ENCODE measurements around the gene FURIN.
"Not testable (repeated sequence)": the region's sequence is repeated elsewhere in the genome, so short reads cannot be mapped to it uniquely, and the experiment has no call there.

Gene FURIN

GRCh38 chr15:90871139-90871715, 2.8 kb downstream of the FURIN start:
- DNase-seq: no peak

- DNase-seq: no peak
These were observed 3.5 kb downstream of the FURIN start for GRCh38 chr15:90871716-90872485.

- DNase-seq: peak; percentile 17
These were observed 4.2 kb downstream of the FURIN start for GRCh38 chr15:90872486-90873184.

GRCh38 chr15:90873488-90873997, 5.2 kb downstream of the FURIN start:
- DNase-seq: no peak

- peak; percentile 71 for DNase-seq
These were observed 5.7 kb downstream of the FURIN start for GRCh38 chr15:90873998-90874605.

- not testable (repeated sequence) for DNase-seq
These were observed 6.6 kb downstream of the FURIN start for GRCh38 chr15:90874986-90875385.

GRCh38 chr15:90875549-90875981, 7.2 kb downstream of the FURIN start:
- no peak for DNase-seq

- DNase-seq: no peak
These were observed 7.7 kb downstream of the FURIN start for GRCh38 chr15:90876046-90876445.

- DNase-seq: no peak
These were observed 8.3 kb downstream of the FURIN start for GRCh38 chr15:90876512-90877170.

- DNase-seq: no peak
These were observed 8.9 kb downstream of the FURIN start for GRCh38 chr15:90877315-90877714.

GRCh38 chr15:90877996-90878395, 9.6 kb downstream of the FURIN start:
- DNase-seq: no peak

- DNase-seq: no peak
These were observed 10.3 kb downstream of the FURIN start for GRCh38 chr15:90878660-90879059.

- no peak for DNase-seq
These were observed 11.5 kb downstream of the FURIN start for GRCh38 chr15:90879730-90880366.

GRCh38 chr15:90880381-90881145, 12.2 kb downstream of the FURIN start:
- no peak for DNase-seq

GRCh38 chr15:90881181-90881977, 13.0 kb downstream of the FURIN start:
- peak; percentile 17 for DNase-seq

GRCh38 chr15:90881978-90882721, 13.8 kb downstream of the FURIN start:
- no peak for DNase-seq

- DNase-seq: peak; percentile 65
These were observed 14.6 kb downstream of the FURIN start for GRCh38 chr15:90882781-90883525.

GRCh38 chr15:90883526-90883975, 15.2 kb downstream of the FURIN start:
- DNase-seq: no peak
